H1 (cell line): ENCODE data around the gene MBD3. TPM values are rescaled to one million over a fixed set of nuclear protein-coding genes. Genes with fewer than 3 reads are reported as not detected.

Experiments used
- CTCF ChIA-PET: fragments of 300-600 bp; sonication (Branson Sonifier 250); formaldehyde crosslinking; loops from one replicate; lab custom pipeline; 2021; ENCODE audit not compliant: partially characterized antibody; lab: Charles Lee
- POLR2A ChIA-PET: fragments of 300-600 bp; sonication (Branson Sonifier 250); formaldehyde crosslinking; loops from one replicate; lab custom pipeline; 2021; ENCODE audit warnings: inconsistent platforms; ENCODE audit not compliant: partially characterized antibody; lab: Charles Lee
- DNase-seq, 2 experiments: peaks; one replicate each; pipeline versions ENCODE4 v3.0.0 to v3.0.0-alpha.2; 2010 to 2022; ENCODE audit warnings: low spot score in 2 of 2, low read depth in 1 of 2, mixed read lengths in 1 of 2
- FAIRE-seq: peaks from 2 replicates; lab custom pipeline; 2011; peaks lifted over from hg19 to GRCh38; lab: Jason Lieb, UNC
- H2AFZ ChIP-seq: 2 replicates; pipeline ENCODE4 v1.8.1; 2012; ENCODE audit warnings: low read length, inconsistent platforms
- H2AK5ac ChIP-seq: 2 replicates; pipeline ENCODE4 v1.6.1; 2013; ENCODE audit warnings: low read depth, low read length
- H2BK120ac ChIP-seq: replicated peaks from 2 replicates; pipeline ENCODE3; 2013; ENCODE audit warnings: low read depth, low read length, inconsistent platforms
- H2BK12ac ChIP-seq: 2 replicates; pipeline ENCODE4 v1.6.1; 2013; ENCODE audit warnings: low read depth, low read length
- H2BK15ac ChIP-seq: 2 replicates; pipeline ENCODE4 v1.6.1; 2013; ENCODE audit warnings: low read length
- H2BK20ac ChIP-seq: 2 replicates; pipeline ENCODE4 v1.6.1; 2013; ENCODE audit warnings: low read length
- H2BK5ac ChIP-seq: 2 replicates; pipeline ENCODE4 v1.6.1; 2013; ENCODE audit warnings: low read depth, low read length
- H3K14ac ChIP-seq: 2 replicates; pipeline ENCODE4 v1.6.1; 2013; ENCODE audit warnings: inconsistent platforms; ENCODE audit not compliant: insufficient read length
- H3K18ac ChIP-seq: 2 replicates; pipeline ENCODE4 v1.6.1; 2013; ENCODE audit warnings: low read length; ENCODE audit errors: extremely low read depth
- H3K23ac ChIP-seq: 2 replicates; pipeline ENCODE4 v1.6.1; 2013; ENCODE audit warnings: inconsistent platforms; ENCODE audit not compliant: insufficient read length
- H3K23me2 ChIP-seq: 2 replicates; pipeline ENCODE4 v1.6.1; 2013; ENCODE audit warnings: low read depth, low read length
- H3K27ac ChIP-seq: 2 replicates; pipeline ENCODE4 v1.6.1; 2011; ENCODE audit warnings: low read depth, low read length, inconsistent platforms
- H3K27me3 ChIP-seq, 4 experiments: replicated peaks in 1 of 4; 1 replicate in 1 of 4; 2 replicates in 3 of 4; pipeline versions ENCODE4 v1.6.1 to v1.8.1; 2011 to 2013; ENCODE audit warnings: low read length in 3 of 4, mild to moderate bottlenecking in 3 of 4, inconsistent platforms in 2 of 4, mixed read lengths in 2 of 4, moderate library complexity in 1 of 4; ENCODE audit not compliant: control insufficient read depth in 3 of 4, insufficient read depth in 3 of 4; ENCODE audit errors: extremely low read depth in 1 of 4
- H3K36me3 ChIP-seq, 4 experiments: 2 replicates each; pipeline versions ENCODE4 v1.6.1 to v1.8.1; 2011 to 2013; ENCODE audit warnings: mild to moderate bottlenecking in 4 of 4, low read length in 3 of 4, moderate library complexity in 2 of 4, control low read depth in 1 of 4, inconsistent platforms in 1 of 4; ENCODE audit not compliant: insufficient read depth in 4 of 4, control insufficient read depth in 2 of 4
- H3K4ac ChIP-seq: replicated peaks from 2 replicates; pipeline ENCODE3; 2013; ENCODE audit warnings: low read length, low read depth, mixed read lengths, inconsistent platforms; ENCODE audit not compliant: insufficient read length
- H3K4me1 ChIP-seq, 4 experiments: replicated peaks in 1 of 4; 1 replicate in 1 of 4; 2 replicates in 3 of 4; pipeline versions ENCODE4 v1.6.1 to v1.8.1; 2011 to 2013; ENCODE audit warnings: low read length in 3 of 4, inconsistent platforms in 2 of 4, mixed read lengths in 1 of 4; ENCODE audit not compliant: insufficient read depth in 4 of 4, control insufficient read depth in 3 of 4
- H3K4me2 ChIP-seq, 2 experiments: 2 replicates each; pipeline versions ENCODE4 v1.6.1 to v1.8.1; 2011 to 2013; ENCODE audit warnings: low read depth in 2 of 2, low read length in 2 of 2, control low read depth in 1 of 2, inconsistent platforms in 1 of 2, mild to moderate bottlenecking in 1 of 2; ENCODE audit not compliant: insufficient read depth in 1 of 2
- H3K4me3 ChIP-seq, 4 experiments: fragments of 200-600, 300-600 bp in 1 of 4; sonication (generic), shearing (Covaris generic), sonication (Bioruptor Twin) in 1 of 4; 2 replicates each; pipeline versions ENCODE4 v1.5.1 to v1.8.1; 2011 to 2016; ENCODE audit warnings: low read length in 4 of 4, low read depth in 3 of 4, control low read depth in 2 of 4, inconsistent platforms in 2 of 4, mild to moderate bottlenecking in 2 of 4, mixed read lengths in 1 of 4, moderate library complexity in 1 of 4; ENCODE audit not compliant: insufficient read depth in 2 of 4; ENCODE audit errors: extremely low read depth in 1 of 4
- H3K56ac ChIP-seq: replicated peaks from 2 replicates; pipeline ENCODE3; 2013; ENCODE audit warnings: low read depth, mild to moderate bottlenecking, mixed read lengths, low read length, inconsistent platforms; ENCODE audit not compliant: insufficient read length
- H3K79me1 ChIP-seq: 2 replicates; pipeline ENCODE4 v1.6.1; 2013; ENCODE audit warnings: low read depth, low read length, control low read depth
- H3K79me2 ChIP-seq, 2 experiments: 2 replicates each; pipeline versions ENCODE4 v1.6.1 to v1.8.1; 2012 to 2013; ENCODE audit warnings: low read length in 2 of 2, mild to moderate bottlenecking in 2 of 2, inconsistent platforms in 1 of 2; ENCODE audit not compliant: insufficient read depth in 2 of 2, control insufficient read depth in 1 of 2
- H3K9ac ChIP-seq, 4 experiments: replicated peaks in 1 of 4; 1 replicate in 1 of 4; 2 replicates in 3 of 4; pipeline versions ENCODE4 v1.6.1 to v1.8.1; 2011 to 2013; ENCODE audit warnings: low read depth in 3 of 4, low read length in 3 of 4, control low read depth in 2 of 4, mild to moderate bottlenecking in 2 of 4, moderate library complexity in 2 of 4, inconsistent platforms in 1 of 4; ENCODE audit errors: extremely low read depth in 1 of 4
- H3K9me3 ChIP-seq, 2 experiments: 2 replicates each; pipeline versions ENCODE4 v1.6.1 to v1.8.1; 2012 to 2013; ENCODE audit warnings: mild to moderate bottlenecking in 2 of 2, moderate library complexity in 2 of 2, control low read depth in 1 of 2, inconsistent platforms in 1 of 2, low read depth in 1 of 2, low read length in 1 of 2, mixed read lengths in 1 of 2; ENCODE audit not compliant: insufficient read depth in 2 of 2
- H4K20me1 ChIP-seq, 2 experiments: replicated peaks in 1 of 2; 2 replicates each; pipeline versions ENCODE3 to v1.8.1; 2011 to 2013; ENCODE audit warnings: inconsistent platforms in 2 of 2, low read length in 2 of 2, mild to moderate bottlenecking in 1 of 2; ENCODE audit not compliant: insufficient read depth in 2 of 2, control insufficient read depth in 1 of 2
- H4K5ac ChIP-seq: 2 replicates; pipeline ENCODE4 v1.6.1; 2013; ENCODE audit warnings: low read length, low read depth, mixed read lengths, inconsistent platforms; ENCODE audit not compliant: insufficient read length
- H4K8ac ChIP-seq: 2 replicates; pipeline ENCODE4 v1.8.0; 2013; ENCODE audit warnings: mild to moderate bottlenecking, moderate library complexity, low read length, inconsistent platforms; ENCODE audit not compliant: insufficient read depth; ENCODE audit errors: extremely low read depth
- H4K91ac ChIP-seq: replicated peaks from 2 replicates; pipeline ENCODE3; 2013; ENCODE audit warnings: low read length, mixed read lengths, inconsistent platforms; ENCODE audit not compliant: insufficient read length
- ASH2L ChIP-seq: fragments of 200-600, 300-600 bp; sonication (generic); IDR thresholded peaks from one replicate; pipeline ENCODE4 v1.7.1; 2017; ENCODE audit warnings: low read length
- EGR1 ChIP-seq: IDR thresholded peaks from 2 replicates; pipeline ENCODE4 v1.6.1; 2011; ENCODE audit warnings: low read depth, low read length, borderline replicate concordance
- GABPA ChIP-seq: IDR thresholded peaks from 2 replicates; pipeline ENCODE4 v1.6.1; 2011; ENCODE audit warnings: mild to moderate bottlenecking, low read length, moderate library complexity, borderline replicate concordance; ENCODE audit not compliant: insufficient read depth
- JUN ChIP-seq: IDR thresholded peaks from 2 replicates; pipeline ENCODE4 v1.6.1; 2011; ENCODE audit warnings: low read depth, mild to moderate bottlenecking, improper control_type of control experiment, low read length
- KDM1A ChIP-seq: fragments of 200-600, 300-600 bp; sonication (generic); IDR thresholded peaks from 2 replicates; pipeline ENCODE4 v1.7.1; 2016; ENCODE audit warnings: mild to moderate bottlenecking, low read length, borderline replicate concordance
- KDM5A ChIP-seq: fragments of 200-600 bp; IDR thresholded peaks from 2 replicates; pipeline ENCODE4 v1.7.1; 2012; ENCODE audit warnings: mild to moderate bottlenecking, low read length, inconsistent platforms, mixed read lengths
- NANOG ChIP-seq: IDR thresholded peaks from 2 replicates; pipeline ENCODE4 v1.6.1; 2011; ENCODE audit warnings: low read length, low read depth, mild to moderate bottlenecking, inconsistent platforms; ENCODE audit not compliant: insufficient read depth, poor library complexity, severe bottlenecking
- PHF8 ChIP-seq: fragments of 200-600 bp; sonication (generic); conservative IDR thresholded peaks from 2 replicates; pipeline ENCODE4 v1.7.1; 2012; ENCODE audit warnings: low read depth, mild to moderate bottlenecking, inconsistent platforms, low read length, moderate library complexity
- POLR2A ChIP-seq, 2 experiments: IDR thresholded peaks; 1 replicate in 1 of 2; 2 replicates in 1 of 2; pipeline ENCODE4 v1.6.1; 2011; ENCODE audit warnings: low read depth in 2 of 2, low read length in 2 of 2, mild to moderate bottlenecking in 2 of 2; ENCODE audit errors: control extremely low read depth in 1 of 2
- RNF2 ChIP-seq: fragments of 200-900, 300-1000 bp; sonication (generic); IDR thresholded peaks from 2 replicates; pipeline ENCODE4 v1.7.1; 2016; ENCODE audit warnings: borderline replicate concordance, low read depth, mild to moderate bottlenecking, antibody characterized with exemption, low read length; ENCODE audit not compliant: poor library complexity, severe bottlenecking; ENCODE audit errors: missing control alignments
- SIX5 ChIP-seq: IDR thresholded peaks from 2 replicates; pipeline ENCODE4 v1.6.1; 2011; ENCODE audit warnings: mild to moderate bottlenecking, low read depth, low read length
- TAF1 ChIP-seq: IDR thresholded peaks from 2 replicates; pipeline ENCODE4 v1.6.1; 2011; ENCODE audit warnings: mild to moderate bottlenecking, low read depth, low read length
- TCF12 ChIP-seq: IDR thresholded peaks from 2 replicates; pipeline ENCODE4 v1.6.1; 2011; ENCODE audit warnings: low read depth, mild to moderate bottlenecking, low read length
- TEAD4 ChIP-seq: IDR thresholded peaks from 2 replicates; pipeline ENCODE4 v1.6.1; 2012; ENCODE audit warnings: low read depth, low read length, inconsistent platforms, mixed read lengths
- WGBS, 2 experiments: shearing (Covaris generic) in 1 of 2; methylation state at CpG; one replicate each; pipeline versions ENCODE4 v1.1.6 to v1.1.7; 2013 to 2015; ENCODE audit warnings: low lambda C conversion rate in 2 of 2, mixed read lengths in 2 of 2, inconsistent platforms in 1 of 2, low coverage in 1 of 2, missing lambda C conversion rate in 1 of 2; ENCODE audit not compliant: insufficient replicate concordance in 2 of 2, insufficient coverage in 1 of 2, insufficient read length in 1 of 2; ENCODE audit errors: extremely low coverage in 1 of 2, missing lambda C conversion rate in 1 of 2; 5-methylcytosine and 5-hydroxymethylcytosine counted together
- polyA plus RNA-seq, 7 experiments: library from polyadenylated mRNA; depleted of rRNA in 3 of 7; stranded (reverse) in 5 of 7; unstranded in 2 of 7; fragments of >200 nt in 5 of 7; fragments of 200-250 nt in 2 of 7; gene quantifications; 1 replicate in 5 of 7; 2 replicates in 1 of 7; 4 replicates in 1 of 7; pipeline versions ENCODE4 v1.2.1 to v1.2.3, GENCODE V29; 2011 to 2013; ENCODE audit warnings: missing spikeins in 2 of 7, mixed read lengths in 2 of 7
- total RNA-seq: library from RNA; stranded (reverse); fragmentation: NEBNext Ultra II Directional; extraction: Animal tissue kit (Norgen Biotek cat#: 25700); gene quantifications from 2 replicates; pipeline ENCODE4 v1.2.1, GENCODE V29; 2021

MBD3 gene
- total and polyA plus RNA-seq, 2 of the 8 experiments (the other 6 are each of a cell fraction or from before 2014, with no cell fraction given), result 88.2 to 110 TPM

- Histone ChIP-seq H3K27ac (no peak overlapping the region), H3K79me2 (peaks cover 12 to 70% of the 10 kb centered on the region in 2 experiments), H4K5ac (no peak overlapping the region), H3K56ac (no peak overlapping the region), H3K9me3 (no peaks in the 10 kb centered on the region), H2AK5ac (no peak overlapping the region), H3K9ac (no peak overlapping the region), H2BK120ac (no peak overlapping the region), H3K18ac (no peak overlapping the region), H2BK12ac (no peak overlapping the region), H4K91ac (no peak overlapping the region), H2AFZ (no peak overlapping the region), H3K4ac (no peak overlapping the region), H3K14ac (no peak overlapping the region), H3K36me3 (peaks cover 0 to 6% (median 0%) of the 10 kb centered on the region in 4 experiments; a peak in 4 of 8 replicates), H4K8ac (peak overlapping the region; percentile 57; the same call in 1 of the 2 replicates), H2BK15ac (no peak overlapping the region), H4K20me1 (peaks cover 36 to 51% of the 10 kb centered on the region in 2 experiments), H3K23ac (no peak overlapping the region), H3K4me3 (no peak overlapping the region), H3K4me2 (no peak overlapping the region), H2BK20ac (no peak overlapping the region), H3K79me1 (peaks cover 28% of the 10 kb centered on the region), H3K27me3 (no peaks in the 10 kb centered on the region), H2BK5ac (no peak overlapping the region), H3K4me1 (peaks cover 0 to 8% (median 6%) of the 10 kb centered on the region in 4 experiments; a peak in 6 of 7 replicates), H3K23me2 (no peaks in the 10 kb centered on the region)
- 92% methylated on average over 17 of the region's 17 CpGs; no CpG with 5 or more reads in 1 of the 2 experiments for WGBS, 2 experiments
- CTCF ChIA-PET, result interaction anchor here (1.6 to 1.8 kb wide), 2 partner anchors 15 to 16 kb away, joined by 8 to 10 read pairs; no protein-coding TSS in a partner anchor
- POLR2A ChIA-PET, result interaction anchor here (1.8 to 1.9 kb wide), 2 partner anchors 10 to 14 kb away, joined by 4 to 5 read pairs; no protein-coding TSS in a partner anchor
- DNase-seq (no peak), FAIRE-seq (no peak)
- TF ChIP-seq NANOG (no peak), TCF12 (no peak), JUN (no peak), GABPA (no peak), TEAD4 (no peak), POLR2A (IDR thresholded peaks at IDR 0.05; ENCODE audit: control extremely low read depth in 1 of 2, low read depth in 2 of 2, low read length in 2 of 2) (no peak), EGR1 (no peak), ASH2L (no peak), SIX5 (no peak), KDM5A (no peak), RNF2 (no peak), KDM1A (no peak), PHF8 (no peak), TAF1 (no peak)
These were observed 31.3 kb downstream of the MBD3 start for GRCh38 chr19:1561236-1561842.
